ENCODE data around the gene YY1AP1.

- no peak for TF ChIP-seq CTCF (IDR thresholded peaks at IDR 0.05)
- TF ChIP-seq POLR2A (IDR thresholded peaks at IDR 0.05), result no peak
Measured at GRCh38 chr1:155640367-155640766, 48.2 kb downstream of the YY1AP1 start.
